Stimulated activated CD8-positive, alpha-beta memory T cell treated with anti-CD3 and anti-CD28 coated beads, Interleukin-12 subunit alpha, Interleukin-12 subunit beta, amount 100 ng/mL, for 1 hour (primary cell): ENCODE data around the gene DCTN1.

Experiments used
- DNase-seq: peaks from one replicate; pipeline ENCODE4 v3.0.0-alpha.2; 2020; ENCODE audit warnings: low read depth

Gene DCTN1

DNA sequence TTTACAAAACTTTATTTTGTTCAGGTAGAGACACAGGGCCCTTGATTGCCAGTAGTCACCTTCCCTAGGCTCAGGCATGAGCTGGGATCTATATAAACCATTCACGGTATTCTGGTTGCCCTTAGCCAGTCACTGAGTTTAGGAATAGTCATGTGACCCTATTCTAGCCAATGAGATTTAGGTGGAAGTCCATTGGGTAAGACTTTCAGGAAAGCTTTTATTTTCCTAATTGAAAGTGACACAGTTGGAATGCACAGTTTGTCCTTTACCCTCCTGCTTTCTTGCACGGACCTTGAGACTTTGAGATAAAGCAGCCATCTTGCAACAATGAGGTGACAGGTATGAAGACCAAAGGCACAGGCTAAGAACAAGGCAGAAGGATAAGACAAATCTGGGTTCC, 58.4 kb downstream of the DCTN1 start:
- DNase-seq: no peak

- DNase-seq: no peak
These were observed 62.4 kb downstream of the DCTN1 start for GRCh38 chr2:74317701-74318100.

DNA sequence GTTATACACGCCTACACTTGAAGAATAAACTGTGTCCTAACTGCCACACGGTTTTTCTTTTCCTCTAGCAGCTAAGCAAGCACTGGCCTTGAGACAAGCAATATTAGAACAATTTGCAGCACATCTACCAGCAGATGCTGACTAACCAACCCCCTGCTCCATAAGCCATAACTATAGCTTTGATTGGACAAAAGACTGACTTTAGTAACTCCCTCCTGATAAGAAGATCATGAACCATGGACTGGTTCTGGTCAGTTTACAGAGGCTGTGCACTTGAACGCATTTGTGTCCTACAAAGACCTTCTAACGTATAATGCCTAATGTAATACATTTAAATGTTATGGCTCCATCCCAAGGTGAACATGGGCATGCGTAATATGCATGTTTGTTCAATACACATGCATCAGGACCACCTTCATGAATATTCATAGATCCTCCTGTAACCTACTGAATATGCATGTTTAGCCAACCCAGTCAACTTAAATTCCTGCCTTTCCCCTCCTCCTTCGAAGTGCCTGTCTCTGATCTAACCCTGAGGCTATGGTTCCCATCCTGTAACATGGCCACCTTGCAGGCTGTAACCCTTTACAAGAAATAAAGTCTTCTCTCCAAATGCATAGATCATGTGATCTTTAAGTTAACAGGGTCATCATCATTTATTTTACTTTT, 63.4 kb downstream of the DCTN1 start:
- DNase-seq: no peak

DNA sequence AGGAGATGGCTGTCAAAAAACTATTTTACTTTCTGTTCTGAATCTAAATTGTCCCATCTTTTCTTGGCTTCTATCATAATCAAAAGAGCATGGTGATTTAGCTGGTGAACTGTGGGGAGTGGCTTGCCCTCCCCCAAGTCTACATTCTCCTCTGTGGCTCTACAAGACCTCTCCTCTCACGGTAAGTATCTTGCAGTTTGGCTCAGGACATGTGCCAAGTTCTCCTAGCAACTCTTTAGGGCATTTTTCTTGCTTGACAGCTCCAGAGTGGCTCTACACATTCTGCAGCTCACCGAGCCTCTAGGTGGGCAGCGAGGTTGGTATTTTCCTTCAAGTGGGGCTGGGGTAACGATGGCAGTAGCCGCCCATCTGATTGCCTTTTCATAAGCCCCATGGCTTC, 66.0 kb downstream of the DCTN1 start:
- DNase-seq: no peak

- DNase-seq: no peak
These were observed 66.6 kb downstream of the DCTN1 start for GRCh38 chr2:74313497-74313896.

DNA sequence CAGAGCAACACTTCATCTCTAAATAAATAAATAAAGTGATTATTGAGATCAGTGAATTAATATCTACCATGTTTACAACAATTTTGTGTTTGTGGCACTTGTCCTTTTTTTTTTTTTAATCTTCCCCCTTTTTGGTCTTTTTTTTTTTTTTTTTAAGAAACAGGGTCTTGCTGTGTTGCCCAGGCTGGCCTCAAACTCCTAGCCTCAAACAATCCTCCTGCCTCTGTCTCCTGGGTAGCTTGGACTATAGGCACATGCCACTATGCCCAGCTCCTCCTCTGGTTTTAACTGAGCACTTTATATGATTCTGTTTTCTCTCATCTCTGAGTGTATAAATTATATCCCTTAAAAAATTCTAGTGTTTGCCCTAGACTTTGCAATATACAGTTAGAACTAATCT, 67.2 kb downstream of the DCTN1 start:
- no peak for DNase-seq
